OCI-LY7 (cell line): ENCODE results near the gene PRMT9. TPM values are rescaled to one million over a fixed set of nuclear protein-coding genes. Genes with fewer than 3 reads are reported as not detected.

Experiments used
- BruUV-seq: library from RNA; stranded (reverse); fragments of 400-500 nt; replicated peaks from 2 replicates; lab custom pipeline; 2021; lab: Mats Ljungman, UMichigan
- CTCF ChIA-PET: fragments of 300-600 bp; sonication (Branson Sonifier 250); formaldehyde crosslinking; loops from one replicate; lab custom pipeline; 2022; ENCODE audit warnings: antibody characterized with exemption; ENCODE audit not compliant: unreplicated experiment; lab: Charles Lee
- POLR2A ChIA-PET: fragments of 300-600 bp; sonication (Branson Sonifier 250); formaldehyde crosslinking; loops from one replicate; lab custom pipeline; 2022; ENCODE audit warnings: antibody characterized with exemption; lab: Charles Lee
- DNase-seq: peaks from one replicate; pipeline ENCODE4 v3.0.0-alpha.2; 2015; ENCODE audit warnings: low spot score
- H2AFZ ChIP-seq: fragments of 200-600 bp; sonication (generic), shearing (Covaris generic); 2 replicates; pipeline ENCODE4 v1.6.1; 2014; ENCODE audit warnings: mild to moderate bottlenecking, antibody characterized with exemption, low read length, moderate library complexity
- H3K27ac ChIP-seq: fragments of 200-600 bp; sonication (generic); 2 replicates; pipeline ENCODE4 v1.5.1; 2014; ENCODE audit warnings: mixed run types, low read depth, mild to moderate bottlenecking, moderate library complexity, low read length, inconsistent platforms; ENCODE audit not compliant: poor library complexity, severe bottlenecking
- H3K36me3 ChIP-seq: fragments of 200-600 bp; sonication (generic); 2 replicates; pipeline ENCODE4 v1.6.1; 2014; ENCODE audit warnings: mild to moderate bottlenecking, antibody characterized with exemption, low read length, moderate library complexity, mixed read lengths; ENCODE audit not compliant: insufficient read depth
- H3K4me1 ChIP-seq: fragments of 200-600 bp; sonication (generic); 2 replicates; pipeline ENCODE4 v1.5.1; 2014; ENCODE audit warnings: mild to moderate bottlenecking, low read length; ENCODE audit not compliant: insufficient read depth, poor library complexity, severe bottlenecking
- H3K4me2 ChIP-seq: fragments of 200-600 bp; sonication (generic); 2 replicates; pipeline ENCODE4 v1.6.1; 2014; ENCODE audit warnings: mild to moderate bottlenecking, low read length
- H3K4me3 ChIP-seq: fragments of 200-600 bp; sonication (generic); 2 replicates; pipeline ENCODE4 v1.5.1; 2014; ENCODE audit warnings: mild to moderate bottlenecking, low read depth, low read length; ENCODE audit not compliant: poor library complexity, severe bottlenecking
- H3K79me2 ChIP-seq: fragments of 200-600 bp; sonication (generic); 2 replicates; pipeline ENCODE4 v1.6.1; 2016; ENCODE audit warnings: low read depth, mild to moderate bottlenecking, low read length, moderate library complexity, mixed read lengths; ENCODE audit not compliant: insufficient read depth
- H3K9me2 ChIP-seq: fragments of 200-600 bp; sonication (generic); 2 replicates; pipeline ENCODE4 v1.6.1; 2016; ENCODE audit warnings: mild to moderate bottlenecking, low read length, mixed read lengths; ENCODE audit not compliant: insufficient read depth
- H3K9me3 ChIP-seq: fragments of 200-600 bp; sonication (generic); 2 replicates; pipeline ENCODE4 v1.6.1; 2014; ENCODE audit warnings: mild to moderate bottlenecking, mixed run types, low read length, mixed read lengths
- H4K20me1 ChIP-seq: fragments of 200-600 bp; sonication (generic); 2 replicates; pipeline ENCODE4 v1.6.1; 2014; ENCODE audit warnings: mild to moderate bottlenecking, antibody characterized with exemption, low read length, moderate library complexity, mixed read lengths; ENCODE audit not compliant: insufficient read depth
- CTCF ChIP-seq: fragments of 200-600 bp; sonication (generic); conservative IDR thresholded peaks from 2 replicates; pipeline ENCODE4 v1.5.1; 2014; ENCODE audit warnings: mild to moderate bottlenecking, antibody characterized with exemption, low read length, moderate library complexity, mixed read lengths
- EZH2phosphoT487 ChIP-seq: fragments of 200-600 bp; sonication (generic); IDR thresholded peaks from 2 replicates; pipeline ENCODE4 v1.6.1; 2018; ENCODE audit warnings: low read depth, borderline replicate concordance, mild to moderate bottlenecking, mixed run types, antibody characterized with exemption, low read length, moderate library complexity, mixed read lengths
- intact Hi-C: fragments of 100-400 bp; cut with micrococcal nuclease; formaldehyde crosslinking; loops from one replicate; pipeline ENCODE4 v1.10.0; 2022; ENCODE audit not compliant: unreplicated experiment
- total RNA-seq, 2 experiments: library from RNA; depleted of rRNA in 1 of 2; stranded (reverse); fragments of >200 nt in 1 of 2; shearing (Covaris generic) in 1 of 2; gene quantifications; 2 replicates each; pipeline ENCODE4 v1.2.3, GENCODE V29; 2014 to 2022

PRMT9 gene
- total RNA-seq, 2 experiments from 2014 or later, result 13.1 to 13.9 TPM

- no peaks in the 10 kb centered on the region; the same call in 1 of the 2 replicates for H3K9me2 ChIP-seq
- no peak overlapping the region for H3K27ac ChIP-seq
- no peaks in the 10 kb centered on the region for H3K79me2 ChIP-seq
- TF ChIP-seq CTCF, result no peak
- no peak for TF ChIP-seq EZH2phosphoT487
- H3K9me3 ChIP-seq, result no peaks in the 10 kb centered on the region; the same call in 1 of the 2 replicates
- no peak overlapping the region for H2AFZ ChIP-seq
- BruUV-seq, result no TSS peak
- intact Hi-C loops, result no loop called here
- DNase-seq, result no peak
- CTCF ChIA-PET, result no interaction called here
- H3K4me2 ChIP-seq, result no peak overlapping the region
- H4K20me1 ChIP-seq, result no peaks in the 10 kb centered on the region
- POLR2A ChIA-PET, result interaction anchor here (1.9 kb wide), 1 partner anchor 16 kb away, joined by 5 read pairs; the partner anchor contains the start of gene TMEM184C
- peaks cover 98% of the 10 kb centered on the region for H3K36me3 ChIP-seq
- H3K4me3 ChIP-seq, result no peak overlapping the region
- H3K4me1 ChIP-seq, result no peaks in the 10 kb centered on the region
Measured at GRCh38 chr4:147633113-147633512, 50.9 kb downstream of the PRMT9 start.

DNA sequence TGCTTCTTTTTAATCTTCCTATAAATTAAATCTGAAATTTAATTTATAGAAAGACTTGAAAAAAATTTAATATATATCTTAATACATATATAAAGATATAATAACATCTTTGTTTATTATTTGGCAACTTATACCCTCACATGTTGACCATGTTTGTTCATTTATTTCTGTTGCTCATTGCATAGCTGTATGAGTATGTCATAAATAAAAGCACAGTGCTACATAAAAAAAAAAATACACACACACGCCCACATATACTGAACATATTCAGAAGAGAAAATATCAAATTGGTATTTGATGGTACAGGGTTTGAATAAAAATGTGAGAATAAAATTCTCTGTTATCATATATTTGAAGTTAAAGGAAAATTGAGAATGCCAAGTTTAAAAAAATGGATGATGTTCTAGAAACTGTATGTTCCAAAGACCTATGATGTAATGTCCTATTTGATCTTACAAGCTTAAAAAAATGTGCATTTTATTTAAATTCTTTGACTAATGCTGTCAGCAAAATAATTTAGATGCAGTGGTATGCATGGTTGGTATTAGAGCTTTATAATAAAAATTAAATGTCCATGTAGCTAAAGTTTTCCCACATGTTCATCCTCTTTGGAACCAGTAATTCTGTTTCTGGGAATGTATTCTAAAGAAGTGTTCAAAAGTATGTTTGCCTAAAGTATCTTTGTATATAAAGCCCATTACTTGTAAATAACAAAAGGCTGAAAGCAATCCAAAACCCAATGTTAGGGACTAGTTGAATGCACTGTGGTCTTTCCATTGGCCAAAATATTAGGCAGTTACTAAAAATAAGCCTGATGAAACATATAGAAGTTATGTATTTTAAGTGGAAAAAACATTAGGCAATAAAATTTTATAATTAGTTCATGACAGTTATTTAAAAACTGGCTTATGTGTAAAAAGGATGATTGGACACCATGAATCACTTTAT, 53.9 kb downstream of the PRMT9 start:
- POLR2A ChIA-PET, result interaction anchor here (0.6 to 3.4 kb wide), 6 partner anchors 9 to 1705 kb away, joined by 3 to 17 read pairs (median 4); partner anchors contain the start of gene TMEM184C
- Histone ChIP-seq H3K4me2 (no peak overlapping the region), H2AFZ (no peak overlapping the region), H3K79me2 (no peaks in the 10 kb centered on the region), H3K27ac (no peak overlapping the region), H3K36me3 (peaks cover 96% of the 10 kb centered on the region), H3K9me3 (no peaks in the 10 kb centered on the region), H3K9me2 (no peaks in the 10 kb centered on the region; the same call in 1 of the 2 replicates), H4K20me1 (no peaks in the 10 kb centered on the region), H3K4me1 (no peaks in the 10 kb centered on the region), H3K4me3 (no peak overlapping the region)
- no peak for DNase-seq
- CTCF ChIA-PET, result no interaction called here
- no TSS peak for BruUV-seq
- intact Hi-C loops, result no loop called here
- TF ChIP-seq CTCF (no peak), EZH2phosphoT487 (no peak)
